WERI-Rb-1 (cell line): Measurements from ENCODE around the gene DOCK7.
A peak's percentile ranks its signal among the peaks of the same experiment; 100 is the strongest.
"Not testable (repeated sequence)": the region's sequence is repeated elsewhere in the genome, so short reads cannot be mapped to it uniquely, and the experiment has no call there.

ENCODE experiments used
- DNase-seq: peaks from one replicate; pipeline ENCODE4 v3.0.0-alpha.2; 2020
- H3K27ac ChIP-seq: fragments of 250-450 bp; sonication (Bioruptor Pico); 2 replicates; pipeline ENCODE4 v1.5.1; 2020; ENCODE audit warnings: mild to moderate bottlenecking, moderate library complexity
- H3K27me3 ChIP-seq: fragments of 250-450 bp; sonication (Bioruptor Pico); 2 replicates; pipeline ENCODE4 v1.5.1; 2021; ENCODE audit warnings: mild to moderate bottlenecking, low read depth, moderate library complexity; ENCODE audit not compliant: insufficient read depth, severe bottlenecking
- H3K36me3 ChIP-seq: fragments of 250-450 bp; sonication (Bioruptor Pico); 2 replicates; pipeline ENCODE4 v1.5.1; 2020; ENCODE audit warnings: mild to moderate bottlenecking, moderate library complexity
- H3K4me3 ChIP-seq: 2 replicates; pipeline ENCODE4 v1.5.1; 2011; ENCODE audit warnings: low read depth, mild to moderate bottlenecking, control low read depth, low read length
- H3K9me3 ChIP-seq: fragments of 250-450 bp; sonication (Bioruptor Pico); 2 replicates; pipeline ENCODE4 v1.5.1; 2021; ENCODE audit warnings: mild to moderate bottlenecking, moderate library complexity; ENCODE audit not compliant: severe bottlenecking
- CTCF ChIP-seq: IDR thresholded peaks from 2 replicates; pipeline ENCODE4 v1.5.1; 2011; ENCODE audit warnings: low read depth, mild to moderate bottlenecking, control low read depth, inconsistent platforms, low read length

Gene DOCK7

GRCh38 chr1:62688687-62689085 is 500 bp upstream of the DOCK7 start:
- no peak for DNase-seq
- Histone ChIP-seq H3K27me3 (no peaks in the 10 kb centered on the region), H3K27ac (peak overlapping the region; percentile 86), H3K9me3 (no peaks in the 10 kb centered on the region), H3K36me3 (no peaks in the 10 kb centered on the region), H3K4me3 (peak overlapping the region; percentile 77)
- no peak for TF ChIP-seq CTCF

GRCh38 chr1:62687421-62687902 is 724 bp downstream of the DOCK7 start:
- H3K27me3 ChIP-seq, result no peaks in the 10 kb centered on the region
- TF ChIP-seq CTCF, result no peak
- peak; percentile 40 for DNase-seq
- H3K36me3 ChIP-seq, result no peaks in the 10 kb centered on the region; the same call in 1 of the 2 replicates
- no peaks in the 10 kb centered on the region for H3K9me3 ChIP-seq
- peak overlapping the region; percentile 77 for H3K4me3 ChIP-seq
- peak overlapping the region; percentile 86 for H3K27ac ChIP-seq

GRCh38 chr1:62686822-62687221 is 1.4 kb downstream of the DOCK7 start:
- no peak overlapping the region for H3K27ac ChIP-seq

GRCh38 chr1:62685431-62685859 is 2.7 kb downstream of the DOCK7 start:
- no peak for DNase-seq
- no peaks in the 10 kb centered on the region for H3K9me3 ChIP-seq
- no peak overlapping the region for H3K4me3 ChIP-seq
- H3K36me3 ChIP-seq, result no peaks in the 10 kb centered on the region; the same call in 1 of the 2 replicates
- no peak for TF ChIP-seq CTCF
- H3K27ac ChIP-seq, result no peak overlapping the region
- no peaks in the 10 kb centered on the region for H3K27me3 ChIP-seq

More at GRCh38 chr1:62686822-62687221, 1.4 kb downstream of the DOCK7 start:
- no peak for TF ChIP-seq CTCF
- Histone ChIP-seq H3K36me3 (no peaks in the 10 kb centered on the region; the same call in 1 of the 2 replicates), H3K4me3 (peak overlapping the region; percentile 77), H3K9me3 (no peaks in the 10 kb centered on the region), H3K27me3 (no peaks in the 10 kb centered on the region)
- DNase-seq, result no peak

- Histone ChIP-seq H3K36me3 (no peaks in the 10 kb centered on the region; the same call in 1 of the 2 replicates), H3K4me3 (no peak overlapping the region), H3K27ac (no peak overlapping the region), H3K27me3 (no peaks in the 10 kb centered on the region), H3K9me3 (no peaks in the 10 kb centered on the region)
- no peak for DNase-seq
- TF ChIP-seq CTCF, result no peak
Observed at GRCh38 chr1:62682531-62682930, 5.7 kb downstream of the DOCK7 start.

GRCh38 chr1:62680992-62681391 is 7.2 kb downstream of the DOCK7 start:
- not testable (repeated sequence) for H3K36me3 ChIP-seq, H3K27me3 ChIP-seq, H3K27ac ChIP-seq, H3K4me3 ChIP-seq, H3K9me3 ChIP-seq, DNase-seq

- not testable (repeated sequence) for H3K4me3 ChIP-seq, DNase-seq, H3K27me3 ChIP-seq, H3K27ac ChIP-seq, H3K9me3 ChIP-seq, H3K36me3 ChIP-seq
Observed at GRCh38 chr1:62677822-62678221, 10.4 kb downstream of the DOCK7 start.
